HL-60 (cell line): ENCODE data around the gene PTHLH.
A peak's percentile ranks its signal among the peaks of the same experiment; 100 is the strongest.

Source experiments
- DNase-seq, 2 experiments: peaks; one replicate each; pipeline ENCODE4 v3.0.0-alpha.2; 2010 to 2020; ENCODE audit warnings: low read depth in 1 of 2, low spot score in 1 of 2
- H3K27ac ChIP-seq: fragments of 250-450 bp; sonication (Bioruptor Pico); replicated peaks from 2 replicates; pipeline ENCODE4 v1.5.1; 2020; ENCODE audit warnings: mild to moderate bottlenecking, moderate library complexity
- H3K27me3 ChIP-seq: fragments of 250-450 bp; sonication (Bioruptor Pico); 2 replicates; pipeline ENCODE4 v1.5.1; 2021; ENCODE audit warnings: mild to moderate bottlenecking, moderate library complexity; ENCODE audit not compliant: insufficient read depth, poor library complexity, severe bottlenecking
- H3K4me3 ChIP-seq: replicated peaks from 2 replicates; pipeline ENCODE4 v1.5.1; 2011; ENCODE audit warnings: mild to moderate bottlenecking, control low read depth, low read length; ENCODE audit not compliant: insufficient read depth
- CTCF ChIP-seq: IDR thresholded peaks from one replicate; pipeline ENCODE4 v1.5.1; 2011; ENCODE audit warnings: low read length, control low read depth, inconsistent platforms; ENCODE audit not compliant: insufficient read depth
- GABPA ChIP-seq: IDR thresholded peaks from 2 replicates; pipeline ENCODE4 v1.6.1; 2012; ENCODE audit warnings: low read depth
- POLR2AphosphoS5 ChIP-seq: IDR thresholded peaks from 2 replicates; pipeline ENCODE4 v1.6.1; 2012; ENCODE audit warnings: low read depth
- SPI1 ChIP-seq: IDR thresholded peaks from 2 replicates; pipeline ENCODE4 v1.6.1; 2012; ENCODE audit warnings: low read depth, mild to moderate bottlenecking, borderline replicate concordance
- TF ChIP-seq, protein P1 (sequence below): IDR thresholded peaks from 2 replicates; pipeline ENCODE4 v1.6.1; 2012; ENCODE audit warnings: low read depth; ENCODE audit not compliant: insufficient replicate concordance

Gene PTHLH

GRCh38 chr12:27969624-27970400, 2.7 kb downstream of the PTHLH start:
- Histone ChIP-seq H3K4me3 (peak overlapping the region; percentile 28), H3K27me3 (peaks cover 68% of the 10 kb centered on the region), H3K27ac (no peak overlapping the region)
- TF ChIP-seq SPI1 (no peak), POLR2AphosphoS5 (no peak), CTCF (no peak), GABPA (no peak)
- TF ChIP-seq, protein P1, sequence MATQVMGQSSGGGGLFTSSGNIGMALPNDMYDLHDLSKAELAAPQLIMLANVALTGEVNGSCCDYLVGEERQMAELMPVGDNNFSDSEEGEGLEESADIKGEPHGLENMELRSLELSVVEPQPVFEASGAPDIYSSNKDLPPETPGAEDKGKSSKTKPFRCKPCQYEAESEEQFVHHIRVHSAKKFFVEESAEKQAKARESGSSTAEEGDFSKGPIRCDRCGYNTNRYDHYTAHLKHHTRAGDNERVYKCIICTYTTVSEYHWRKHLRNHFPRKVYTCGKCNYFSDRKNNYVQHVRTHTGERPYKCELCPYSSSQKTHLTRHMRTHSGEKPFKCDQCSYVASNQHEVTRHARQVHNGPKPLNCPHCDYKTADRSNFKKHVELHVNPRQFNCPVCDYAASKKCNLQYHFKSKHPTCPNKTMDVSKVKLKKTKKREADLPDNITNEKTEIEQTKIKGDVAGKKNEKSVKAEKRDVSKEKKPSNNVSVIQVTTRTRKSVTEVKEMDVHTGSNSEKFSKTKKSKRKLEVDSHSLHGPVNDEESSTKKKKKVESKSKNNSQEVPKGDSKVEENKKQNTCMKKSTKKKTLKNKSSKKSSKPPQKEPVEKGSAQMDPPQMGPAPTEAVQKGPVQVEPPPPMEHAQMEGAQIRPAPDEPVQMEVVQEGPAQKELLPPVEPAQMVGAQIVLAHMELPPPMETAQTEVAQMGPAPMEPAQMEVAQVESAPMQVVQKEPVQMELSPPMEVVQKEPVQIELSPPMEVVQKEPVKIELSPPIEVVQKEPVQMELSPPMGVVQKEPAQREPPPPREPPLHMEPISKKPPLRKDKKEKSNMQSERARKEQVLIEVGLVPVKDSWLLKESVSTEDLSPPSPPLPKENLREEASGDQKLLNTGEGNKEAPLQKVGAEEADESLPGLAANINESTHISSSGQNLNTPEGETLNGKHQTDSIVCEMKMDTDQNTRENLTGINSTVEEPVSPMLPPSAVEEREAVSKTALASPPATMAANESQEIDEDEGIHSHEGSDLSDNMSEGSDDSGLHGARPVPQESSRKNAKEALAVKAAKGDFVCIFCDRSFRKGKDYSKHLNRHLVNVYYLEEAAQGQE, result no peak
- peak in 1 of 2 experiments; percentile 41 for DNase-seq

GRCh38 chr12:27968972-27969623, 3.4 kb downstream of the PTHLH start:
- DNase-seq, result no peak
- TF ChIP-seq GABPA, result no peak
- no peak for TF ChIP-seq POLR2AphosphoS5
- no peak overlapping the region for H3K27ac ChIP-seq
- peaks cover 62% of the 10 kb centered on the region for H3K27me3 ChIP-seq
- no peak overlapping the region for H3K4me3 ChIP-seq

GRCh38 chr12:27967551-27968054, 4.9 kb downstream of the PTHLH start:
- Histone ChIP-seq H3K27ac (no peak overlapping the region), H3K4me3 (no peak overlapping the region), H3K27me3 (peaks cover 51% of the 10 kb centered on the region)
- DNase-seq, result no peak
- no peak for TF ChIP-seq POLR2AphosphoS5
- TF ChIP-seq, protein P1, result no peak
- no peak for TF ChIP-seq GABPA
- no peak for TF ChIP-seq SPI1
- TF ChIP-seq CTCF, result no peak

DNA sequence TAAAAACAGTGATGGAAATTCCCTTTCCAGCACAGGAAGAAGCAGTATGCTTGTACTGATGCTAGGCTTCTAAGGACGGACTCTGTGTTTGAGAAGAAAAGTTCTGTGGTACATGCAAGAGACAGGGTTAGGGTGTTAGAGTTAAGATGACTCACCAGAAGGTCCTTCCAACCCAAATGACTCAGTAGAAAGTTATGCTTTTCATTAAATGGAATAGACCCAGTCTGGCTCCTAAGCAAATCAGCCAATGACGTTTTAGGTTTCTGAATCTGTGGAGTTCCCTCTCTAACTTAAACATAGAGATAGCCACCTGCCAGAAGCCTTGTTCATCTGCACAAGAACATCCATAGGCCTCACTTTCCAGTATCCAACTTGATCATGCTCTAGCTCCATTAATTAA, 5.7 kb downstream of the PTHLH start:
- Histone ChIP-seq H3K27ac (no peak overlapping the region), H3K27me3 (peaks cover 44% of the 10 kb centered on the region), H3K4me3 (no peak overlapping the region)
- no peak for DNase-seq
- no peak for TF ChIP-seq POLR2AphosphoS5
- TF ChIP-seq CTCF, result no peak
- TF ChIP-seq SPI1, result no peak
- no peak for TF ChIP-seq GABPA
- TF ChIP-seq, protein P1, result no peak
